Gastroesophageal sphincter (tissue), 3 donors: ENCODE data around the gene IFT122.

ENCODE experiments used
- EP300 ChIP-seq: sonication (generic); formaldehyde crosslinking; IDR thresholded peaks from one replicate; pipeline ENCODE4 v1.6.1; 2017; ENCODE audit warnings: antibody characterized with exemption, mild to moderate bottlenecking
- POLR2AphosphoS5 ChIP-seq: sonication (generic); formaldehyde crosslinking; IDR thresholded peaks from one replicate; pipeline ENCODE4 v1.6.1; 2017; ENCODE audit warnings: antibody characterized with exemption
- TF ChIP-seq, protein P1 (sequence below), 4 experiments: fragments of 200-600 bp in 2 of 4; fragments of 450-650 bp in 2 of 4; sonication (generic) in 1 of 4; IDR thresholded peaks; one replicate each; pipeline ENCODE4 v1.5.1; 2017 to 2019; ENCODE audit warnings: antibody characterized with exemption in 4 of 4, mild to moderate bottlenecking in 2 of 4, moderate library complexity in 2 of 4

DNA sequence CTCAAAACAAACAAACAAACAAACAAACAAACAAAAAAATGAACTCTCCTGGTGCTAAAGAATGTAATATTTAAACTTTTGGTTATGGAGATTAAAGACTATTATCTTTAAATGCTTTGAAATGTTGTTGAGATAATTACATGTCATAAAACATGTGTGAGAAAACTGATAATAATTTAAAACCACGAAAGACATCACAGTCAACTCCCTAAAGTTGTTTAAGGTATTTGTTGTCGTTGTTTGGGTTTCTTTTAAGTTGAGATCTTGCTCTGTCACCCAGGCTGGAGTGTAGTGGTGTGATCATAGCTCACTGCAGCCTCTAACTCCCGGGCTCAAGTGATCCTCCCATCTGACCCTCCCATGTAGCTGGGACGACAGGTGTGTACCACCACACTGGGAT, 23.6 kb upstream of the IFT122 start:
- TF ChIP-seq, protein P1, sequence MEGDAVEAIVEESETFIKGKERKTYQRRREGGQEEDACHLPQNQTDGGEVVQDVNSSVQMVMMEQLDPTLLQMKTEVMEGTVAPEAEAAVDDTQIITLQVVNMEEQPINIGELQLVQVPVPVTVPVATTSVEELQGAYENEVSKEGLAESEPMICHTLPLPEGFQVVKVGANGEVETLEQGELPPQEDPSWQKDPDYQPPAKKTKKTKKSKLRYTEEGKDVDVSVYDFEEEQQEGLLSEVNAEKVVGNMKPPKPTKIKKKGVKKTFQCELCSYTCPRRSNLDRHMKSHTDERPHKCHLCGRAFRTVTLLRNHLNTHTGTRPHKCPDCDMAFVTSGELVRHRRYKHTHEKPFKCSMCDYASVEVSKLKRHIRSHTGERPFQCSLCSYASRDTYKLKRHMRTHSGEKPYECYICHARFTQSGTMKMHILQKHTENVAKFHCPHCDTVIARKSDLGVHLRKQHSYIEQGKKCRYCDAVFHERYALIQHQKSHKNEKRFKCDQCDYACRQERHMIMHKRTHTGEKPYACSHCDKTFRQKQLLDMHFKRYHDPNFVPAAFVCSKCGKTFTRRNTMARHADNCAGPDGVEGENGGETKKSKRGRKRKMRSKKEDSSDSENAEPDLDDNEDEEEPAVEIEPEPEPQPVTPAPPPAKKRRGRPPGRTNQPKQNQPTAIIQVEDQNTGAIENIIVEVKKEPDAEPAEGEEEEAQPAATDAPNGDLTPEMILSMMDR (IDR thresholded peaks at IDR 0.05): no peak
- TF ChIP-seq POLR2AphosphoS5: no peak
- no peak for TF ChIP-seq EP300
